ENCODE data around the gene POMT1.

POMT1 gene

GRCh38 chr9:131495785-131496184, 6.9 kb upstream of the POMT1 start:
- Histone ChIP-seq H3K4me1 (ENCODE audit: control insufficient read depth, insufficient read depth, low read length) (no peaks in the 10 kb centered on the region), H3K36me3 (ENCODE audit: control insufficient read depth, insufficient read depth, low read length) (peaks cover 74% of the 10 kb centered on the region), H3K27me3 (ENCODE audit: control insufficient read depth, insufficient read depth, low read length, poor library complexity, severe bottlenecking) (no peaks in the 10 kb centered on the region), H3K4me3 (ENCODE audit: insufficient read depth, low read depth, low read length) (no peak overlapping the region), H3K9me3 (ENCODE audit: control insufficient read depth, low read length) (no peaks in the 10 kb centered on the region), H3K27ac (ENCODE audit: insufficient read depth, low read depth, low read length, poor library complexity, severe bottlenecking) (no peak overlapping the region)
- WGBS, 2 experiments, result 95 to 96% methylated on average over 22 of the region's 22 CpGs

- Histone ChIP-seq H3K36me3 (ENCODE audit: control insufficient read depth, insufficient read depth, low read length) (peaks cover 63% of the 10 kb centered on the region), H3K27ac (ENCODE audit: insufficient read depth, low read depth, low read length, poor library complexity, severe bottlenecking) (no peak overlapping the region), H3K27me3 (ENCODE audit: control insufficient read depth, insufficient read depth, low read length, poor library complexity, severe bottlenecking) (no peaks in the 10 kb centered on the region), H3K4me3 (ENCODE audit: insufficient read depth, low read depth, low read length) (no peak overlapping the region), H3K9me3 (ENCODE audit: control insufficient read depth, low read length) (no peaks in the 10 kb centered on the region), H3K4me1 (ENCODE audit: control insufficient read depth, insufficient read depth, low read length) (no peaks in the 10 kb centered on the region)
- 96% methylated on average over 10 of the region's 10 CpGs for WGBS, 2 experiments
Measured at GRCh38 chr9:131496844-131497405, 5.8 kb upstream of the POMT1 start.

GRCh38 chr9:131499254-131499767, 3.4 kb upstream of the POMT1 start:
- H3K4me1 ChIP-seq (ENCODE audit: control insufficient read depth, insufficient read depth, low read length), result peaks cover 7% of the 10 kb centered on the region
- no peak overlapping the region for H3K4me3 ChIP-seq (ENCODE audit: insufficient read depth, low read depth, low read length)
- H3K27ac ChIP-seq (ENCODE audit: insufficient read depth, low read depth, low read length, poor library complexity, severe bottlenecking), result peak overlapping the region; percentile 6
- H3K36me3 ChIP-seq (ENCODE audit: control insufficient read depth, insufficient read depth, low read length), result peaks cover 41% of the 10 kb centered on the region
- 95 to 97% methylated on average over 7 of the region's 7 CpGs for WGBS, 2 experiments
- no peaks in the 10 kb centered on the region for H3K9me3 ChIP-seq (ENCODE audit: control insufficient read depth, low read length)
- no peaks in the 10 kb centered on the region for H3K27me3 ChIP-seq (ENCODE audit: control insufficient read depth, insufficient read depth, low read length, poor library complexity, severe bottlenecking)

- H3K27ac ChIP-seq (ENCODE audit: insufficient read depth, low read depth, low read length, poor library complexity, severe bottlenecking), result no peak overlapping the region
- H3K36me3 ChIP-seq (ENCODE audit: control insufficient read depth, insufficient read depth, low read length), result peaks cover 35% of the 10 kb centered on the region
- WGBS, 2 experiments, result 94 to 95% methylated on average over 12 of the region's 12 CpGs
Measured at GRCh38 chr9:131500377-131500776, 2.3 kb upstream of the POMT1 start.

GRCh38 chr9:131500939-131501541, 1.7 kb upstream of the POMT1 start:
- H3K4me3 ChIP-seq (ENCODE audit: insufficient read depth, low read depth, low read length), result no peak overlapping the region
- peaks cover 29% of the 10 kb centered on the region for H3K36me3 ChIP-seq (ENCODE audit: control insufficient read depth, insufficient read depth, low read length)
- 81% methylated on average over 5 of the region's 5 CpGs for WGBS, 2 experiments
- H3K27ac ChIP-seq (ENCODE audit: insufficient read depth, low read depth, low read length, poor library complexity, severe bottlenecking), result no peak overlapping the region
- no peaks in the 10 kb centered on the region for H3K27me3 ChIP-seq (ENCODE audit: control insufficient read depth, insufficient read depth, low read length, poor library complexity, severe bottlenecking)
- peaks cover 8% of the 10 kb centered on the region for H3K4me1 ChIP-seq (ENCODE audit: control insufficient read depth, insufficient read depth, low read length)
- H3K9me3 ChIP-seq (ENCODE audit: control insufficient read depth, low read length), result no peaks in the 10 kb centered on the region

More at GRCh38 chr9:131500377-131500776, 2.3 kb upstream of the POMT1 start:
- H3K4me3 ChIP-seq (ENCODE audit: insufficient read depth, low read depth, low read length), result no peak overlapping the region
- H3K9me3 ChIP-seq (ENCODE audit: control insufficient read depth, low read length), result no peaks in the 10 kb centered on the region
- H3K4me1 ChIP-seq (ENCODE audit: control insufficient read depth, insufficient read depth, low read length), result peaks cover 8% of the 10 kb centered on the region
- no peaks in the 10 kb centered on the region for H3K27me3 ChIP-seq (ENCODE audit: control insufficient read depth, insufficient read depth, low read length, poor library complexity, severe bottlenecking)

- peak overlapping the region; percentile 74 for H3K4me3 ChIP-seq (ENCODE audit: insufficient read depth, low read depth, low read length)
- peaks cover 8% of the 10 kb centered on the region for H3K36me3 ChIP-seq (ENCODE audit: control insufficient read depth, insufficient read depth, low read length)
- peaks cover 8% of the 10 kb centered on the region for H3K4me1 ChIP-seq (ENCODE audit: control insufficient read depth, insufficient read depth, low read length)
- H3K27ac ChIP-seq (ENCODE audit: insufficient read depth, low read depth, low read length, poor library complexity, severe bottlenecking), result no peak overlapping the region
- 63 to 65% methylated on average over 32 of the region's 32 CpGs for WGBS, 2 experiments
- no peaks in the 10 kb centered on the region for H3K27me3 ChIP-seq (ENCODE audit: control insufficient read depth, insufficient read depth, low read length, poor library complexity, severe bottlenecking)
- no peaks in the 10 kb centered on the region for H3K9me3 ChIP-seq (ENCODE audit: control insufficient read depth, low read length)
Measured at GRCh38 chr9:131503626-131504465, 1.1 kb downstream of the POMT1 start.

GRCh38 chr9:131505012-131505411, 2.3 kb downstream of the POMT1 start:
- Histone ChIP-seq H3K9me3 (ENCODE audit: control insufficient read depth, low read length) (no peaks in the 10 kb centered on the region), H3K27ac (ENCODE audit: insufficient read depth, low read depth, low read length, poor library complexity, severe bottlenecking) (no peak overlapping the region), H3K36me3 (ENCODE audit: control insufficient read depth, insufficient read depth, low read length) (no peaks in the 10 kb centered on the region), H3K4me1 (ENCODE audit: control insufficient read depth, insufficient read depth, low read length) (peaks cover 8% of the 10 kb centered on the region), H3K27me3 (ENCODE audit: control insufficient read depth, insufficient read depth, low read length, poor library complexity, severe bottlenecking) (no peaks in the 10 kb centered on the region), H3K4me3 (ENCODE audit: insufficient read depth, low read depth, low read length) (no peak overlapping the region)
- 92 to 96% methylated on average over 8 of the region's 8 CpGs for WGBS, 2 experiments

GRCh38 chr9:131511416-131511815, 8.7 kb downstream of the POMT1 start:
- WGBS, 2 experiments, result 79 to 81% methylated on average over 7 of the region's 7 CpGs
- Histone ChIP-seq H3K4me3 (ENCODE audit: insufficient read depth, low read depth, low read length) (no peak overlapping the region), H3K36me3 (ENCODE audit: control insufficient read depth, insufficient read depth, low read length) (peaks cover 31% of the 10 kb centered on the region), H3K27ac (ENCODE audit: insufficient read depth, low read depth, low read length, poor library complexity, severe bottlenecking) (no peak overlapping the region), H3K27me3 (ENCODE audit: control insufficient read depth, insufficient read depth, low read length, poor library complexity, severe bottlenecking) (no peaks in the 10 kb centered on the region), H3K9me3 (ENCODE audit: control insufficient read depth, low read length) (no peaks in the 10 kb centered on the region), H3K4me1 (ENCODE audit: control insufficient read depth, insufficient read depth, low read length) (no peaks in the 10 kb centered on the region)

- Histone ChIP-seq H3K9me3 (ENCODE audit: control insufficient read depth, low read length) (no peaks in the 10 kb centered on the region), H3K36me3 (ENCODE audit: control insufficient read depth, insufficient read depth, low read length) (peaks cover 36% of the 10 kb centered on the region), H3K27me3 (ENCODE audit: control insufficient read depth, insufficient read depth, low read length, poor library complexity, severe bottlenecking) (no peaks in the 10 kb centered on the region), H3K4me1 (ENCODE audit: control insufficient read depth, insufficient read depth, low read length) (no peaks in the 10 kb centered on the region), H3K27ac (ENCODE audit: insufficient read depth, low read depth, low read length, poor library complexity, severe bottlenecking) (no peak overlapping the region), H3K4me3 (ENCODE audit: insufficient read depth, low read depth, low read length) (no peak overlapping the region)
- 92 to 97% methylated on average over 6 of the region's 6 CpGs for WGBS, 2 experiments
Measured at GRCh38 chr9:131511880-131512279, 9.2 kb downstream of the POMT1 start.

GRCh38 chr9:131513177-131513576, 10.5 kb downstream of the POMT1 start:
- Histone ChIP-seq H3K4me1 (ENCODE audit: control insufficient read depth, insufficient read depth, low read length) (no peaks in the 10 kb centered on the region), H3K27me3 (ENCODE audit: control insufficient read depth, insufficient read depth, low read length, poor library complexity, severe bottlenecking) (no peaks in the 10 kb centered on the region), H3K4me3 (ENCODE audit: insufficient read depth, low read depth, low read length) (no peak overlapping the region), H3K27ac (ENCODE audit: insufficient read depth, low read depth, low read length, poor library complexity, severe bottlenecking) (no peak overlapping the region), H3K36me3 (ENCODE audit: control insufficient read depth, insufficient read depth, low read length) (peaks cover 45% of the 10 kb centered on the region), H3K9me3 (ENCODE audit: control insufficient read depth, low read length) (no peaks in the 10 kb centered on the region)
- WGBS, 2 experiments, result 93 to 95% methylated on average over 15 of the region's 15 CpGs

Data from ectodermal cell (in vitro differentiated cells).